GM18907 (cell line): Measurements from ENCODE around the gene RNF39.

ENCODE experiments used
- ATAC-seq: cut with Tn5 transposase; IDR thresholded peaks from one replicate; pipeline ENCODE4 v1.9.1; 2021; ENCODE audit warnings: mild to moderate bottlenecking, moderate library complexity; ENCODE audit not compliant: unreplicated experiment

RNF39 gene

GRCh38 chr6:30020626-30021025 lies 54.9 kb downstream of the RNF39 start:
- ATAC-seq, result no peak
